B cell (primary cell): ENCODE data around the gene TAF11L9. TPM values are rescaled to one million over a fixed set of nuclear protein-coding genes. Genes with fewer than 3 reads are reported as not detected.

Source experiments
- ATAC-seq: fragments of 200-7000 bp; cut with Tn5 transposase; one replicate; pipeline ENCODE4 v1.10.0; 2021; ENCODE audit warnings: low read depth, mild to moderate bottlenecking, moderate number of reproducible peaks, moderate library complexity
- CTCF ChIA-PET: fragments of 350-600 bp; sonication (Branson Sonifier 250); formaldehyde crosslinking; loops from one replicate; lab custom pipeline; 2021; ENCODE audit warnings: antibody characterized with exemption, inconsistent platforms; lab: Charles Lee
- POLR2A ChIA-PET: fragments of 350-600 bp; sonication (Branson Sonifier 250); formaldehyde crosslinking; loops from one replicate; lab custom pipeline; 2021; ENCODE audit warnings: antibody characterized with exemption; lab: Charles Lee
- DNase-seq: peaks from one replicate; pipeline ENCODE4 v3.0.0; 2013
- H2AFZ ChIP-seq: 2 replicates; pipeline ENCODE4 v1.6.1; 2012; ENCODE audit warnings: mild to moderate bottlenecking, low read depth, low read length; ENCODE audit not compliant: insufficient read depth, poor library complexity, severe bottlenecking
- H3K27ac ChIP-seq, 2 donors: 1 replicate in 1 of 2; 2 replicates in 1 of 2; pipeline ENCODE4 v1.5.1; 2012 to 2013; ENCODE audit warnings: low read length in 2 of 2, mild to moderate bottlenecking in 2 of 2, moderate library complexity in 1 of 2
- H3K27me3 ChIP-seq, 4 experiments: fragments of 200-600 bp in 1 of 4; sonication (generic) in 1 of 4; replicated peaks in 1 of 4; 1 replicate in 2 of 4; 2 replicates in 2 of 4; pipeline versions ENCODE4 v1.6.1 to v1.7.0; 2013 to 2016; ENCODE audit warnings: low read length in 3 of 4, mild to moderate bottlenecking in 2 of 4, mixed read lengths in 1 of 4, moderate library complexity in 1 of 4; ENCODE audit not compliant: insufficient read depth in 4 of 4, control insufficient read depth in 3 of 4; ENCODE audit errors: control extremely low read depth in 1 of 4
- H3K36me3 ChIP-seq, 2 experiments: replicated peaks in 1 of 2; 1 replicate in 1 of 2; 2 replicates in 1 of 2; pipeline versions ENCODE4 v1.6.1 to v1.7.1; 2013; ENCODE audit warnings: low read length in 1 of 2; ENCODE audit not compliant: insufficient read depth in 2 of 2, control insufficient read depth in 1 of 2; ENCODE audit errors: control extremely low read depth in 1 of 2, extremely low read depth in 1 of 2
- H3K4me1 ChIP-seq, 2 donors: fragments of 200-600 bp in 1 of 2; sonication (generic) in 1 of 2; 1 replicate in 1 of 2; 2 replicates in 1 of 2; pipeline versions ENCODE4 v1.5.1 to v1.6.1; 2013 to 2017; ENCODE audit warnings: low read length in 2 of 2; ENCODE audit not compliant: control insufficient read depth in 2 of 2, insufficient read depth in 2 of 2
- H3K4me2 ChIP-seq: replicated peaks from 2 replicates; pipeline ENCODE3; 2012; ENCODE audit warnings: mild to moderate bottlenecking, low read depth, low read length; ENCODE audit not compliant: poor library complexity, severe bottlenecking
- H3K4me3 ChIP-seq, 5 experiments: fragments of 200-600 bp in 1 of 5; sonication (generic) in 1 of 5; 1 replicate in 3 of 5; 2 replicates in 2 of 5; pipeline versions ENCODE4 v1.5.1 to v1.7.0; 2011 to 2016; ENCODE audit warnings: low read length in 4 of 5, mild to moderate bottlenecking in 4 of 5, low read depth in 2 of 5, control low read depth in 1 of 5, moderate library complexity in 1 of 5; ENCODE audit not compliant: insufficient read depth in 1 of 5; ENCODE audit errors: control extremely low read depth in 1 of 5, extremely low read depth in 1 of 5
- H3K79me2 ChIP-seq: fragments of 200-600 bp; sonication (generic); one replicate; pipeline ENCODE4 v1.6.0; 2016; ENCODE audit warnings: low read length; ENCODE audit not compliant: control insufficient read depth, insufficient read depth
- H3K9ac ChIP-seq: fragments of 200-600 bp; sonication (generic); 2 replicates; pipeline ENCODE4 v1.6.1; 2017; ENCODE audit warnings: mild to moderate bottlenecking, low read length, moderate library complexity
- H3K9me3 ChIP-seq, 3 donors: one replicate each; pipeline versions ENCODE4 v1.6.1 to v1.7.1; 2013; ENCODE audit warnings: low read length in 2 of 3; ENCODE audit not compliant: control insufficient read depth in 2 of 3, insufficient read depth in 1 of 3; ENCODE audit errors: control extremely low read depth in 1 of 3
- H4K20me1 ChIP-seq: 2 replicates; pipeline ENCODE4 v1.6.0; 2012; ENCODE audit warnings: mild to moderate bottlenecking, low read length; ENCODE audit not compliant: insufficient read depth, control insufficient read depth, poor library complexity, severe bottlenecking
- H3K27ac Mint-ChIP-seq: one replicate; pipeline ENCODE4 v1.8.0; 2021; ENCODE audit warnings: mixed read lengths
- H3K27me3 Mint-ChIP-seq: one replicate; pipeline ENCODE4 v1.8.0; 2021; ENCODE audit warnings: mixed read lengths
- H3K4me1 Mint-ChIP-seq: one replicate; pipeline ENCODE4 v1.8.0; 2021; ENCODE audit warnings: mixed read lengths
- H3K4me3 Mint-ChIP-seq: one replicate; pipeline ENCODE4 v1.8.0; 2021; ENCODE audit warnings: mixed read lengths
- H3K9me3 Mint-ChIP-seq: one replicate; pipeline ENCODE4 v1.8.0; 2022; ENCODE audit warnings: mixed read lengths; ENCODE audit not compliant: insufficient read depth
- EZH2 ChIP-seq: IDR thresholded peaks from 2 replicates; pipeline ENCODE4 v1.6.1; 2012; ENCODE audit warnings: borderline replicate concordance, low read depth, mild to moderate bottlenecking, moderate library complexity, low read length; ENCODE audit not compliant: insufficient read depth, poor library complexity, severe bottlenecking
- WGBS: methylation state at CpG from one replicate; pipeline ENCODE4 v1.1.5; 2013; ENCODE audit warnings: missing lambda C conversion rate; ENCODE audit not compliant: insufficient coverage; 5-methylcytosine and 5-hydroxymethylcytosine counted together
- intact Hi-C: fragments of 100-400 bp; cut with micrococcal nuclease; formaldehyde crosslinking; loops from one replicate; pipeline ENCODE4 v1.10.0; 2022
- polyA plus RNA-seq: library from polyadenylated mRNA; depleted of rRNA; stranded (reverse); fragments of >200 nt; gene quantifications from 2 replicates; pipeline ENCODE4 v1.2.3, GENCODE V29; 2012
- total RNA-seq, 2 donors: library from RNA; stranded (reverse); fragments of 120-200 nt in 1 of 2; gene quantifications; 1 replicate in 1 of 2; 2 replicates in 1 of 2; pipeline versions ENCODE4 v1.2.3 to v1.2.4, GENCODE V29; 2013 to 2022
- TF ChIP-seq, protein P1 (sequence below): fragments of 200-600 bp; IDR thresholded peaks from one replicate; pipeline ENCODE4 v1.8.0; 2022; ENCODE audit warnings: antibody characterized with exemption, mild to moderate bottlenecking

TAF11L9 gene
- total and polyA plus RNA-seq, 2 donors (not counting 1 experiment from before 2014, with no cell fraction given), result not detected

DNA sequence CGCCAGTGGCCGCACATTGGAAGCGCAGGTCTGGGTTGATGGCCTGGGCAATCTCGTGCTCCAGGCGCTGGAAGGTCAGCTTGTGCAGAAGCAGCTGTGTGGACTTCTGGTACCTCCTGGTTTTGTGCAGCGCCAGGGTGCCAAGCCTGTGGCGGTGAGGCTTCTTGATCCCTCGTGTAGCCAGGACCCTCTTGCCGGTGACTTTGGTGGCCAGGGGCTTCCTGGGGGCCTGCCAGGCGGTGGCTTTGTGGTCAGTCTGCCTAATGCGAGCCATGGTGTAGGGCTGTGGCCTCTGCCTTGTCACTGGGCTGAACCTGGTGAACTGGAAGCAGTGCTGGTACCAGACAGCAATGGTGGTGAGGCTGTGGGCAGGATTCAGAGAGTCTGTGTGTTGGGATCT lies 31.5 kb upstream of the TAF11L9 start:
- Mint-ChIP-seq H3K4me1 (no peaks in the 10 kb centered on the region), H3K4me3 (no peak overlapping the region), H3K27me3 (peaks cover 4% of the 10 kb centered on the region), H3K27ac (no peak overlapping the region), H3K9me3 (no peaks in the 10 kb centered on the region)
- Histone ChIP-seq H4K20me1 (no peaks in the 10 kb centered on the region), H3K27me3 (no peaks in the 10 kb centered on the region), H3K36me3 (no peaks in the 10 kb centered on the region), H3K79me2 (no peaks in the 10 kb centered on the region), H3K4me1 (no peaks in the 10 kb centered on the region), H3K9ac (no peak overlapping the region), H3K27ac (no peak overlapping the region), H3K9me3 (peaks cover 0 to 8% (median 0%) of the 10 kb centered on the region in 3 donors), H2AFZ (no peak overlapping the region), H3K4me3 (no peak overlapping the region), H3K4me2 (no peak overlapping the region)
- DNase-seq (no peak), ATAC-seq (no peak)
- ChIA-PET POLR2A (no interaction called here), CTCF (no interaction called here)
- intact Hi-C loops, result no loop called here
- TF ChIP-seq, protein P1, sequence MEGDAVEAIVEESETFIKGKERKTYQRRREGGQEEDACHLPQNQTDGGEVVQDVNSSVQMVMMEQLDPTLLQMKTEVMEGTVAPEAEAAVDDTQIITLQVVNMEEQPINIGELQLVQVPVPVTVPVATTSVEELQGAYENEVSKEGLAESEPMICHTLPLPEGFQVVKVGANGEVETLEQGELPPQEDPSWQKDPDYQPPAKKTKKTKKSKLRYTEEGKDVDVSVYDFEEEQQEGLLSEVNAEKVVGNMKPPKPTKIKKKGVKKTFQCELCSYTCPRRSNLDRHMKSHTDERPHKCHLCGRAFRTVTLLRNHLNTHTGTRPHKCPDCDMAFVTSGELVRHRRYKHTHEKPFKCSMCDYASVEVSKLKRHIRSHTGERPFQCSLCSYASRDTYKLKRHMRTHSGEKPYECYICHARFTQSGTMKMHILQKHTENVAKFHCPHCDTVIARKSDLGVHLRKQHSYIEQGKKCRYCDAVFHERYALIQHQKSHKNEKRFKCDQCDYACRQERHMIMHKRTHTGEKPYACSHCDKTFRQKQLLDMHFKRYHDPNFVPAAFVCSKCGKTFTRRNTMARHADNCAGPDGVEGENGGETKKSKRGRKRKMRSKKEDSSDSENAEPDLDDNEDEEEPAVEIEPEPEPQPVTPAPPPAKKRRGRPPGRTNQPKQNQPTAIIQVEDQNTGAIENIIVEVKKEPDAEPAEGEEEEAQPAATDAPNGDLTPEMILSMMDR, result no peak
- no peak for TF ChIP-seq EZH2
- 91% methylated on average over 11 of the region's 11 CpGs for WGBS

DNA sequence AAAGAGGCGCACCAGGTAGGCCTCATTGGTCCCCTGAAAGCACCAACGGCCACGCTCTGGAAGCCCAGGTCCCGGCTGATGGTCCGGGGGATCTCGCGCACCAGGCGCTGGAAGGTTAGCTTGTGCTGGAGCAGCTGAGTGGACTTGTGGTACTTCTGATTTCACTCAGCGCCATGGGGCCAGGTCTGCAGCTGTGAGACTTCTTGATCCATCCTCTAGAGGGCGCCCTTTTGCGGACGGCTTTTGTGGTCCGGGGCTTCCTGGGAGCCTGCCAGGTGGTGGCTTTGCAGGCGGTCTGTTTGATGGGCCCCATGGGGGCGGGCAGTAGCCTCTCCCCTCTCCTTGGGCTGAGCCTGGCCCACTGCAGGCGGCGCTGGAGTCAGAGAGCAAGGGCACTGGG lies 26.4 kb upstream of the TAF11L9 start:
- no peak overlapping the region for H3K4me3 Mint-ChIP-seq
- ChIA-PET CTCF (no interaction called here), POLR2A (no interaction called here)
- Histone ChIP-seq H3K27ac (no peak overlapping the region), H3K4me2 (no peak overlapping the region), H2AFZ (no peak overlapping the region), H3K9ac (no peak overlapping the region), H4K20me1 (no peaks in the 10 kb centered on the region), H3K79me2 (no peaks in the 10 kb centered on the region), H3K27me3 (no peaks in the 10 kb centered on the region), H3K9me3 (peaks cover 0 to 9% (median 0%) of the 10 kb centered on the region in 3 donors), H3K4me1 (no peaks in the 10 kb centered on the region), H3K36me3 (no peaks in the 10 kb centered on the region), H3K4me3 (no peak overlapping the region)
- H3K9me3 Mint-ChIP-seq, result peaks cover 3% of the 10 kb centered on the region
- H3K27ac Mint-ChIP-seq, result no peak overlapping the region
- no peak for TF ChIP-seq EZH2
- TF ChIP-seq, protein P1, result no peak
- ATAC-seq (no peak), DNase-seq (no peak)
- intact Hi-C loops, result no loop called here
- no peaks in the 10 kb centered on the region for H3K4me1 Mint-ChIP-seq
- peaks cover 4% of the 10 kb centered on the region for H3K27me3 Mint-ChIP-seq
- 95% methylated on average over 17 of the region's 17 CpGs for WGBS
